NCI-H128 (cell line): Measurements from ENCODE around the gene MAP2K3.
"Not testable (repeated sequence)": the region's sequence is repeated elsewhere in the genome, so short reads cannot be mapped to it uniquely, and the experiment has no call there.

ENCODE experiments used
- DNase-seq: peaks from one replicate; lab custom pipeline; 2025; ENCODE audit not compliant: unreplicated experiment; lab: John Stamatoyannopoulos, UW

The MAP2K3 gene

GRCh38 chr17:21310061-21310765 lies 25.7 kb downstream of the MAP2K3 start:
- DNase-seq: not testable (repeated sequence)

GRCh38 chr17:21310766-21311602 lies 26.5 kb downstream of the MAP2K3 start:
- DNase-seq: not testable (repeated sequence)

DNA sequence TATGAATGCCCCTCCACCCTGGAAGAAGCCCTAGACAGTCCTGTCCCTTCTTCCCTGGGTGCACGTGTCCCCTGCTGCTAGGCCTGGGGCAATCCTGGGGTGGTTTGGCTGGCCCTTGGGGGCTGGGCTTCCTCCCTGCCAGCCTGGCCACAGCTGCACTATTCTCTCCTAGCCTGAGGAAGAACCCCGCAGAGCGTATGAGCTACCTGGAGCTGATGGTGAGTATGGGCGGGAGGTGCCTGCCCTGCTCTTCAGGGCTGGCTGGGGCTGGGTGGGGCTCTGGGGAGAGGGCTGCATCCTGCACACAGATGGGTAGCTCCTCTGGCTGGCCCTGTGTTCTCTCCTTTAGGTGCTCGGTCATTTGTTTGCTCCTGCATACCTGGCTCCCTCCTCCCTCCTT lies 28.8 kb downstream of the MAP2K3 start:
- no peak for DNase-seq

DNA sequence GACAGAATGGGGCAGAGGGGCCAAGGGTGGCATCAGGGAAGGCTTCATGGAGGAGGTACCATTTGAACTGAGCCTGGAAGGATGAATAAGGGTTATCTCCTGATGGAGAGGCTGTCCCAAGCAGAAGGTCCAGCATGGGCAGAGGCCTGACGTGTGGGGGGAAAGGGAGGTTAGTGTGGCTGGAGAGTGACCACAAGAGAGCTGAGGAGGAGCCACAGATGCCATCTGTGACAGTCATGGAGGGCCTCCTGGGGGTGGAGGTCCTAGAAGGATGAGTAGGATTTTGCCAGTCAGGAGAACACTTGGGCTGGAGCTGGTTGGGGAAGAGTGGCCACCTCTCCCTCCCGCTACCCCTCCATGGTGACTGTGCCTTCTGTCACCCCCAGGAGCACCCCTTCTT lies 29.2 kb downstream of the MAP2K3 start:
- DNase-seq: not testable (repeated sequence)

GRCh38 chr17:21314261-21314664 lies 29.8 kb downstream of the MAP2K3 start:
- DNase-seq: not testable (repeated sequence)

DNA sequence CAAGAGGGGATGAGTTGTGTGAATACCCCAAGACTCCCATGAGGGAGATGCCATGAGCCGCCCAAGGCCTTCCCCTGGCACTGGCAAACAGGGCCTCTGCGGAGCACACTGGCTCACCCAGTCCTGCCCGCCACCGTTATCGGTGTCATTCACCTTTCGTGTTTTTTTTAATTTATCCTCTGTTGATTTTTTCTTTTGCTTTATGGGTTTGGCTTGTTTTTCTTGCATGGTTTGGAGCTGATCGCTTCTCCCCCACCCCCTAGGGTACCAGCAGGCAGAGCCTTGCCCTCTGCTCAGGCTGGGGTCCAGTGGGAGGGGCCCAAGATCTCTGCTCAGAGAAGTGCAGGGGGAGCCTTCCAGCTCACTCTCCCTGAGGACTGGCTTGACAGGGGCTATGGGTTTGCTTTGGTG lies 30.2 kb downstream of the MAP2K3 start:
- not testable (repeated sequence) for DNase-seq

GRCh38 chr17:21315246-21316000 lies 30.9 kb downstream of the MAP2K3 start:
- DNase-seq: not testable (repeated sequence)

- not testable (repeated sequence) for DNase-seq
These were observed 31.8 kb downstream of the MAP2K3 start for GRCh38 chr17:21316212-21316886.

GRCh38 chr17:21316887-21317500 lies 32.5 kb downstream of the MAP2K3 start:
- not testable (repeated sequence) for DNase-seq

GRCh38 chr17:21317821-21318220 lies 33.3 kb downstream of the MAP2K3 start:
- not testable (repeated sequence) for DNase-seq

DNA sequence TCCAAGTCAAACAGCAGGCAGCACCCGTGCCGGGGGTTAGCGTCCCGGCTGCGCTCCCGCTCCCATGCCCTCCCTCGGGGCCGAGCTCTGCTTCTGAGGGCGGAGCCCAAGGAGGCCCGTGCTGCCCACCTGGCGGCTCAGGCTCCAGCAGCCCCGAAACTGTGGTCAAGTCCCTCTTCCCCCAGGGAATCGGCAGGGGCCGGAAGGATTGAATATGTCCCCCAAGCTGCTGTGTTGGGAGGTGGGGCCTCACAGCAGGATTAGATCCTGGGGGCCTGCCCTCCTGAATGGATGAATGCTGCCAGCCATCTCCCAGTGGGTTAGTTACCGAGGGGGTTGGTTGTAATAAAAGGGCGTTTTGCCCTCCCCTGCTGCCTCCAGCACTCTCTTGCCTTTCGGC lies 33.9 kb downstream of the MAP2K3 start:
- no peak for DNase-seq

GRCh38 chr17:21318856-21319255 lies 34.3 kb downstream of the MAP2K3 start:
- DNase-seq: not testable (repeated sequence)

GRCh38 chr17:21319256-21319655 lies 34.7 kb downstream of the MAP2K3 start:
- DNase-seq: not testable (repeated sequence)

GRCh38 chr17:21319686-21320375 lies 35.3 kb downstream of the MAP2K3 start:
- not testable (repeated sequence) for DNase-seq

- not testable (repeated sequence) for DNase-seq
These were observed 35.9 kb downstream of the MAP2K3 start for GRCh38 chr17:21320430-21320829.

DNA sequence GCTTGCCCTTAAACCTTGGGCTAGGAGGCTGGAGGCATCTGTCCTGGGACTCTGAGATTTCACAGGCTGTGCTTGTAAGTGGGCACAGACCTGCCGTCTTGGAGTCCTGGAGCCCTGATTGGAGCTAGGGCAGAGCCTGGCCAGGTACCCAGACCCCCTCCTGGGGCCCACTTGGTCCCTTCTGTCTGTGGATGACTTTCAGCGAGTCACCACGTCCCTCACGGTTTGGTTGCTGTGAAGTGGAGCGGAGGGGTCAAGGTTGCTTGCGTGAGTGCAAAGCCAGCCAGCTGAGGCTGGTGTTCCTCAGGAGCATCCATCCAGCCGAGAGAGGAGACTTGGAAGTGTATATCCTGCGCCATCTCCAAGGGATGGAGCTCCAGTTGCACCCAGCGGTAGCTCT lies 36.5 kb downstream of the MAP2K3 start:
- not testable (repeated sequence) for DNase-seq

DNA sequence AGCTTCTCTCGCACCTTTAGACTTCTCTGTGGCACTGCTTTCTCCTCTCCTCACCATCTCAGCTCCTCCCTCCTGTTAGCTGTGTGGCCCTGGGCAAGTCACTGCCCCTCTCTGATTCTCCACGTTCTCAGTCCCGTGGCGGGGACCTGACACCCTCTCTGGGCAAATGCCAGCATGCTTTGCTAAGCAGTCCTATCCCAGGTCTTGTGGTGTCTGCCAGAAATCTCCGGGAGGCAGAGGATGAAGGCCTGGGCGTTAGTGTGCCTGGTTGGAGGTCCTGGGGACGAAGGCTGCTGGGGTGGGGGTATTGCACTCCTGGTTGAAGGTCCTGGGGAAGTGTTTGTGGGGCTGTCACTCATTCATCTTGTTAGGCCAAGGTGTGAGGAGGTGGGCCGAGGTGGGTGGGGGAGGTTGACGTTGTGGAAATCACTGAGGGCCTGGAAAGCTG lies 37.3 kb downstream of the MAP2K3 start:
- not testable (repeated sequence) for DNase-seq

- not testable (repeated sequence) for DNase-seq
These were observed 39.0 kb downstream of the MAP2K3 start for GRCh38 chr17:21323257-21324111.

DNA sequence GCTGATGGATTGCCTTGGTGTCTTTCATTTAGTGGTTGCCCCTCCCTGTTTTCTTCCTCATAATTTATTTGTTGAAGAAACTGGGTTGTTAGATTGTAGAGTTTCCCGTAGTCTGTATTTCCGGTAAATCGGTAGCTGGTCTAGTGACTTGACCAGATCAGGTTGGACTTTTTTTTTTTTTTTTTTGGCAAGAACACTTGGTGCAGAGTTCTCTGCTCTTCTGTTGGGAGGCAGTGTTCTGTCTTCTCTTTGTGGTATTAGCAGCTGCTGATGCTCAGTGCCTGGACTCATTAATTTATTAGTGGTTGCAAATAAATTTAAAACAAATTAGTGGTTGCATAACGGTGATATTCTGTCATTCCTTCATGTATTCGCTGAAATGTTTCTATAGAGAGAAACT lies 40.2 kb downstream of the MAP2K3 start:
- not testable (repeated sequence) for DNase-seq
